Karpas-422 (cell line): ENCODE results near the gene FAM47E. TPM values are rescaled to one million over a fixed set of nuclear protein-coding genes. Genes with fewer than 3 reads are reported as not detected.

Experiments used
- DNase-seq: peaks from one replicate; pipeline ENCODE4 v3.0.0-alpha.2; 2015
- H2AFZ ChIP-seq: fragments of 200-600 bp; sonication (generic); 2 replicates; pipeline ENCODE4 v1.6.1; 2014; ENCODE audit warnings: antibody characterized with exemption, low read length, mixed read lengths
- H3K27ac ChIP-seq: fragments of 200-600 bp; sonication (generic); 2 replicates; pipeline ENCODE4 v1.5.1; 2014; ENCODE audit warnings: mild to moderate bottlenecking, low read length, moderate library complexity
- H3K27me3 ChIP-seq: fragments of 200-600 bp; sonication (generic); 2 replicates; pipeline ENCODE4 v1.6.1; 2014; ENCODE audit warnings: low read length, mixed read lengths
- H3K36me3 ChIP-seq: fragments of 200-600 bp; sonication (generic); 2 replicates; pipeline ENCODE4 v1.6.1; 2014; ENCODE audit warnings: low read length, mixed read lengths; ENCODE audit not compliant: insufficient read depth
- H3K4me1 ChIP-seq: fragments of 200-600 bp; sonication (generic); 2 replicates; pipeline ENCODE4 v1.6.1; 2014; ENCODE audit warnings: mild to moderate bottlenecking, low read length, mixed read lengths
- H3K4me2 ChIP-seq: fragments of 200-600 bp; sonication (generic); 2 replicates; pipeline ENCODE4 v1.6.1; 2014; ENCODE audit warnings: low read length, low read depth, mild to moderate bottlenecking; ENCODE audit not compliant: poor library complexity, severe bottlenecking
- H3K4me3 ChIP-seq: fragments of 200-600 bp; sonication (generic); 2 replicates; pipeline ENCODE4 v1.5.1; 2014; ENCODE audit warnings: mild to moderate bottlenecking, antibody characterized with exemption, low read length, mixed read lengths
- H3K79me2 ChIP-seq: fragments of 200-600 bp; sonication (generic); 2 replicates; pipeline ENCODE4 v1.6.1; 2014; ENCODE audit warnings: mild to moderate bottlenecking, low read length, mixed read lengths
- H3K9ac ChIP-seq: fragments of 200-600 bp; sonication (generic); 2 replicates; pipeline ENCODE4 v1.6.0; 2014; ENCODE audit warnings: low read length
- H3K9me2 ChIP-seq: fragments of 200-600 bp; sonication (generic), shearing (Covaris generic); replicated peaks from 2 replicates; pipeline ENCODE4 v1.6.0; 2014; ENCODE audit warnings: mild to moderate bottlenecking, low read length, moderate library complexity; ENCODE audit not compliant: insufficient read depth
- H3K9me3 ChIP-seq: fragments of 300-700, 200-600 bp; sonication (generic); 2 replicates; pipeline ENCODE4 v1.6.1; 2014; ENCODE audit warnings: low read length, mixed read lengths
- H4K20me1 ChIP-seq: fragments of 200-600 bp; sonication (generic); 2 replicates; pipeline ENCODE4 v1.6.1; 2014; ENCODE audit warnings: mild to moderate bottlenecking, antibody characterized with exemption, low read length, low read depth; ENCODE audit not compliant: insufficient read depth
- total RNA-seq: library from RNA; depleted of rRNA; stranded (reverse); fragments of >200 nt; shearing (Covaris generic); gene quantifications from 2 replicates; pipeline ENCODE4 v1.2.3, GENCODE V29; 2014; ENCODE audit warnings: low replicate concordance

FAM47E gene
- total RNA-seq, 1 experiment from 2014 or later = not detected

- no peaks in the 10 kb centered on the region for H3K79me2 ChIP-seq
- H3K9me3 ChIP-seq = no peaks in the 10 kb centered on the region
- no peak overlapping the region for H3K4me3 ChIP-seq
- no peak overlapping the region for H3K27ac ChIP-seq
- H4K20me1 ChIP-seq = no peaks in the 10 kb centered on the region
- no peak for DNase-seq
- H3K9ac ChIP-seq = no peak overlapping the region
- no peaks in the 10 kb centered on the region for H3K4me1 ChIP-seq
- H3K27me3 ChIP-seq = no peaks in the 10 kb centered on the region
- H3K36me3 ChIP-seq = no peaks in the 10 kb centered on the region
- H3K4me2 ChIP-seq = no peak overlapping the region
- H3K9me2 ChIP-seq = no peaks in the 10 kb centered on the region
- H2AFZ ChIP-seq = no peak overlapping the region
Measured at GRCh38 chr4:76265631-76266218, 14.2 kb downstream of the FAM47E start.

GRCh38 chr4:76266627-76267026 lies 15.1 kb downstream of the FAM47E start:
- no peak overlapping the region for H3K27ac ChIP-seq
- no peaks in the 10 kb centered on the region for H3K27me3 ChIP-seq
- H4K20me1 ChIP-seq = no peaks in the 10 kb centered on the region
- DNase-seq = no peak
- H2AFZ ChIP-seq = no peak overlapping the region
- no peaks in the 10 kb centered on the region for H3K79me2 ChIP-seq
- no peaks in the 10 kb centered on the region for H3K4me1 ChIP-seq
- H3K36me3 ChIP-seq = no peaks in the 10 kb centered on the region
- no peak overlapping the region for H3K9ac ChIP-seq
- H3K4me2 ChIP-seq = no peak overlapping the region
- H3K4me3 ChIP-seq = no peak overlapping the region
- no peaks in the 10 kb centered on the region for H3K9me3 ChIP-seq
- no peaks in the 10 kb centered on the region for H3K9me2 ChIP-seq

- Histone ChIP-seq H3K9me2 (no peaks in the 10 kb centered on the region), H2AFZ (no peak overlapping the region), H3K4me3 (no peak overlapping the region), H3K27ac (no peak overlapping the region), H3K36me3 (no peaks in the 10 kb centered on the region), H3K27me3 (no peaks in the 10 kb centered on the region), H3K9ac (no peak overlapping the region), H3K9me3 (no peaks in the 10 kb centered on the region), H4K20me1 (no peaks in the 10 kb centered on the region), H3K4me2 (no peak overlapping the region), H3K4me1 (no peaks in the 10 kb centered on the region), H3K79me2 (no peaks in the 10 kb centered on the region)
- no peak for DNase-seq
Measured at GRCh38 chr4:76267811-76268210, 16.3 kb downstream of the FAM47E start.

GRCh38 chr4:76270244-76271175 lies 19.0 kb downstream of the FAM47E start:
- H3K4me1 ChIP-seq = no peaks in the 10 kb centered on the region
- no peaks in the 10 kb centered on the region for H3K36me3 ChIP-seq
- no peak overlapping the region for H3K27ac ChIP-seq
- H3K4me3 ChIP-seq = no peak overlapping the region
- no peaks in the 10 kb centered on the region for H3K27me3 ChIP-seq
- no peaks in the 10 kb centered on the region for H4K20me1 ChIP-seq
- H3K4me2 ChIP-seq = no peak overlapping the region
- H3K9ac ChIP-seq = no peak overlapping the region
- no peak overlapping the region for H2AFZ ChIP-seq
- H3K9me3 ChIP-seq = no peaks in the 10 kb centered on the region
- H3K9me2 ChIP-seq = no peaks in the 10 kb centered on the region
- no peak for DNase-seq
- no peaks in the 10 kb centered on the region for H3K79me2 ChIP-seq

GRCh38 chr4:76271248-76271647 lies 19.7 kb downstream of the FAM47E start:
- no peaks in the 10 kb centered on the region for H3K36me3 ChIP-seq
- no peaks in the 10 kb centered on the region for H3K9me3 ChIP-seq
- H4K20me1 ChIP-seq = no peaks in the 10 kb centered on the region
- no peak overlapping the region for H2AFZ ChIP-seq
- no peaks in the 10 kb centered on the region for H3K9me2 ChIP-seq
- no peak overlapping the region for H3K4me2 ChIP-seq
- H3K4me1 ChIP-seq = no peaks in the 10 kb centered on the region
- no peak overlapping the region for H3K27ac ChIP-seq
- H3K4me3 ChIP-seq = no peak overlapping the region
- DNase-seq = no peak
- H3K9ac ChIP-seq = no peak overlapping the region
- no peaks in the 10 kb centered on the region for H3K79me2 ChIP-seq
- no peaks in the 10 kb centered on the region for H3K27me3 ChIP-seq

DNA sequence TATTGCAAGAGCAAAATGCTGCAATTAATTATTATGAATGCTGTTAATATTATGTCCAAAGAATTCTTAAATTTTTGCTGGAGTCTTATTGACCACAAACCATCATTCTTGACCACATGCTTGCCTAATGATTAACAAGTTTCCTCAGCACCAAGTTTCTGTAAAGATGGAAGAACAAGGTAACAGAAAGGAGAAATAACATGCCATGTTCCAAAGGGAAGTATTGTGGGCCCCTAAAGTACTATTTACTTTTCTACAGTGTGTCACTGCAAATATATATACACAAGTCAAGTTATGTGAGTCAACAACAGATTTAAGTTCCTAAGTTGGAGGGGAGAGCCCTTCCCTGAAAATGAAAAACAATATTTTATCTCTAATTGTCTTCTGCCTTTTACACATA lies 20.6 kb downstream of the FAM47E start:
- no peak overlapping the region for H3K9ac ChIP-seq
- H3K9me3 ChIP-seq = no peaks in the 10 kb centered on the region
- no peaks in the 10 kb centered on the region for H3K27me3 ChIP-seq
- H3K4me3 ChIP-seq = no peak overlapping the region
- H3K27ac ChIP-seq = no peak overlapping the region
- no peak overlapping the region for H3K4me2 ChIP-seq
- H3K9me2 ChIP-seq = no peaks in the 10 kb centered on the region
- DNase-seq = no peak
- H2AFZ ChIP-seq = no peak overlapping the region
- H3K79me2 ChIP-seq = no peaks in the 10 kb centered on the region
- H3K36me3 ChIP-seq = no peaks in the 10 kb centered on the region
- H3K4me1 ChIP-seq = no peaks in the 10 kb centered on the region
- H4K20me1 ChIP-seq = no peaks in the 10 kb centered on the region

- H3K9me2 ChIP-seq = no peaks in the 10 kb centered on the region
Measured at GRCh38 chr4:76272582-76272981, 21.1 kb downstream of the FAM47E start.

DNA sequence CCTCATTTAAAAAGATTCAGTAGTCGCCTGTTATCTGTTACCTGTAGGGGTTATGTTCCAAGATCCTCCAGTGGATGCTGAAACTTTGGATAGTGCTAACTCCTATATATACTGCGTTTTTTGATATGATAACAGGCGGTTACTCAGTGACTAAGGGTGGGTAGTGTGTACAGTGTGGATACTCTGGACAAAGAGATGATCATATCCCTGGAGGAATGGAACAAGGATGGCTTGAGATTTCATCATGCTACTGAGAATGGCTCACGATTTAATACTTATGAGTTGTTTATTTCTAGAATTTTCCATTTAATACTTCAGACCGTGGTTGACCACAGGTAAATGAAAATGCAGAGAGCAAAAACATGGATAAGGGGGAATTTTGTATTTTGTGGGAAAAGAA lies 21.5 kb downstream of the FAM47E start:
- H3K4me1 ChIP-seq = no peaks in the 10 kb centered on the region
- H3K79me2 ChIP-seq = no peaks in the 10 kb centered on the region
- H3K27ac ChIP-seq = no peak overlapping the region
- H2AFZ ChIP-seq = no peak overlapping the region
- no peak overlapping the region for H3K4me2 ChIP-seq
- no peaks in the 10 kb centered on the region for H3K9me2 ChIP-seq
- no peaks in the 10 kb centered on the region for H3K9me3 ChIP-seq
- DNase-seq = no peak
- H4K20me1 ChIP-seq = no peaks in the 10 kb centered on the region
- no peak overlapping the region for H3K4me3 ChIP-seq
- no peaks in the 10 kb centered on the region for H3K27me3 ChIP-seq
- H3K9ac ChIP-seq = no peak overlapping the region
- no peaks in the 10 kb centered on the region for H3K36me3 ChIP-seq

More at GRCh38 chr4:76272582-76272981, 21.1 kb downstream of the FAM47E start:
- H2AFZ ChIP-seq = no peak overlapping the region
- H3K4me1 ChIP-seq = no peaks in the 10 kb centered on the region
- H3K9me3 ChIP-seq = no peaks in the 10 kb centered on the region
- no peak overlapping the region for H3K4me3 ChIP-seq
- no peak overlapping the region for H3K4me2 ChIP-seq
- no peaks in the 10 kb centered on the region for H3K79me2 ChIP-seq
- H3K36me3 ChIP-seq = no peaks in the 10 kb centered on the region
- no peak overlapping the region for H3K9ac ChIP-seq
- no peak overlapping the region for H3K27ac ChIP-seq
- DNase-seq = no peak
- no peaks in the 10 kb centered on the region for H4K20me1 ChIP-seq
- no peaks in the 10 kb centered on the region for H3K27me3 ChIP-seq
